ENCODE results near the gene SLC15A3. TPM values are rescaled to one million over a fixed set of nuclear protein-coding genes. Genes with fewer than 3 reads are reported as not detected.

The SLC15A3 gene
- polyA plus RNA-seq, 10 donors: 16.3 to 32.1 (median 24.4) TPM

DNA sequence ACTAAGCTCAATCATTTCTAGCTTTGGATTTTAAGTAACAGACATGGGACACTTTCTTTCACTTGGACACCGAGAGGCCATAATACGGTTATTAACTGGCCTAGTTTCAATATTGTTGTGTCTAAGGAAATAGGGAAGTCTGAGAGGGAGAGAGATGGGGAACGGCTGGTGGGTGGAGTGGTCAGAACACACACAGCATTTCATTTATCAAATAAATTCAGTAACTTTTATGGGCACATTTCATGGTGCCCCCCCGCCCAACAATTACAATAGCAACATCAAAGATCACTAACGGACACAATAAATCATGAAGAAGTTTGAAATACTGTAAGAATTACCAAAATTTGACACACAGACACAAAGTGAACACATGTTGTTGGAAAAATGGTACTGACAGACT, 56.3 kb downstream of the SLC15A3 start:
- DNase-seq: no peak

GRCh38 chr11:60891103-60891741, 60.8 kb downstream of the SLC15A3 start:
- no peak for DNase-seq

- no peak for DNase-seq
These were observed 61.3 kb downstream of the SLC15A3 start for GRCh38 chr11:60890696-60891095.

GRCh38 chr11:60889869-60890311, 62.1 kb downstream of the SLC15A3 start:
- DNase-seq: no peak

DNA sequence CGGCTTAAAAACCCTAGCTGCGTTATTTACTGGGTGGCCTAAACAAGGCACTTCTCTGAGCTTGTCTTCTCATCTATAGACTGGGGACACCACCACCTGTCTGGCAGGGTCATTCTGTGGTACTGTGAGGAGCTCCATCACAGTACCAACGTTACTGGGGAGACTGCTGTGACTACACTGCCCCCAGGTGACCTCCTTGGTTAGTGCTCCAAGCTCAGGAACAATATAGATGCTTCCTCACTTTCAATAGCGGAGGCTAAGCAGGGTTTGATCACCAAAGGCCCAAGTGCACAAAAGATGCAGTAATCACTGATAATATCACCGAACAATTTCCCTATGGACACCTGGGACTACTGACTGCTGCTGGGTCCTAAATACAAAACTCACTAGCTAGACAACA, 64.4 kb downstream of the SLC15A3 start:
- DNase-seq: peak in 1 of 3 donors; percentile 65

Other genes with a start within 250 kb of the SLC15A3 start
- not detected for gene MS4A18, start 227.5 kb downstream of the SLC15A3 start, polyA plus RNA-seq (ENCODE audit: insufficient read length in 10 of 10)
- under 1 TPM in 2 of 10 donors, not detected in 8; 0.09 to 0.20 TPM for gene MS4A15, start 195.3 kb downstream of the SLC15A3 start, polyA plus RNA-seq (ENCODE audit: insufficient read length in 10 of 10)
- gene MS4A10, start 166.8 kb downstream of the SLC15A3 start, polyA plus RNA-seq (ENCODE audit: insufficient read length in 10 of 10): under 1 TPM in 1 of 10 donors, not detected in 9; 0.07 TPM
- 10 to 100 TPM; 14.0 to 22.8 (median 18.4) TPM for gene CCDC86, start 110.1 kb downstream of the SLC15A3 start, polyA plus RNA-seq (ENCODE audit: insufficient read length in 10 of 10)
- gene PTGDR2, start 96.2 kb downstream of the SLC15A3 start, polyA plus RNA-seq (ENCODE audit: insufficient read length in 10 of 10): 1 to 10 TPM in 8 of 10 donors, under 1 TPM in 2; 0.63 to 2.1 (median 1.2) TPM
- under 1 TPM in 4 of 10 donors, not detected in 6; 0.10 to 0.49 (median 0.30) TPM for gene ZP1, start 84.6 kb downstream of the SLC15A3 start, polyA plus RNA-seq (ENCODE audit: insufficient read length in 10 of 10)
- gene PRPF19, start 45.6 kb downstream of the SLC15A3 start, polyA plus RNA-seq (ENCODE audit: insufficient read length in 10 of 10): 10 to 100 TPM; 53.2 to 96.9 (median 63.3) TPM
- gene TMEM109, start 38.0 kb downstream of the SLC15A3 start, polyA plus RNA-seq (ENCODE audit: insufficient read length in 10 of 10): 100 to 1,000 TPM in 2 of 10 donors, 10 to 100 TPM in 8; 73.9 to 109 (median 94.8) TPM
- 10 to 100 TPM; 28.4 to 46.5 (median 36.6) TPM for gene TMEM132A, start 27.7 kb downstream of the SLC15A3 start, polyA plus RNA-seq (ENCODE audit: insufficient read length in 10 of 10)
- gene CD6, start 19.5 kb upstream of the SLC15A3 start, polyA plus RNA-seq (ENCODE audit: insufficient read length in 10 of 10): 10 to 100 TPM in 1 of 10 donors, 1 to 10 TPM in 5, under 1 TPM in 4; 0.43 to 10.6 (median 1.1) TPM
- gene CD5, start 150.3 kb upstream of the SLC15A3 start, polyA plus RNA-seq (ENCODE audit: insufficient read length in 10 of 10): 1 to 10 TPM in 1 of 10 donors, under 1 TPM in 9; 0.08 to 7.5 (median 0.12) TPM
- 10 to 100 TPM; 13.3 to 17.7 (median 16.4) TPM for gene VPS37C, start 209.2 kb upstream of the SLC15A3 start, polyA plus RNA-seq (ENCODE audit: insufficient read length in 10 of 10)

Data from muscle of back (tissue), 11 donors.